ENCODE measurements around the gene SERPINA9.
"Not testable (repeated sequence)": the region's sequence is repeated elsewhere in the genome, so short reads cannot be mapped to it uniquely, and the experiment has no call there.

Gene SERPINA9

GRCh38 chr14:94476023-94476422, at the start of gene SERPINA9:
Gene SERPINA9, minus strand, starts transcription at chr14:94476197. Its CDS starts 6,357 bp downstream, at chr14:94469840.
- Histone ChIP-seq H3K4me3 (no peak within 1 kb of the TSS), H3K27ac (peak within 1 kb of the TSS in 1 of 21 experiments; percentile 72)

DNA sequence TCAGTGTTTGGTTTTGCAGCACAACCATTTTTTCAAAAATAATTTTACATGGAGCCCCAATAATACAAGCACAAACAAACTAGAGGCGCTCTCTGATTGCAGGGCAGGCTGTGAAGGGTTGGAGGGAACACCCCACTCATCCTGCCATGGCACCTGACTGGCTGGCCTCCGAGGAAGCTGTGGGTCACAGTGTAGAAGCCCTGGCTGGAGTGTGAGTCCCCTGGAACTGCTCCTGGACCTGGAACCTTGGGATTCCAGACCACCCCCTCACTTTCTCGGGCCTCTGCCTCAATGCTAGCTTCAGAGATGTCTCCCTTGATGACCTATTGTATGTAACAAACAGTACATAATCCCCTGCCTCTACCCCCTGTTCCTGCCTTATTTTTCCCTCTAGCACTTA, 48.1 kb upstream of the SERPINA9 start:
- Histone ChIP-seq H3K27ac (no peak overlapping the region), H3K4me3 (no peak overlapping the region)

GRCh38 chr14:94523265-94523664, 47.3 kb upstream of the SERPINA9 start:
- no peak overlapping the region for H3K27ac ChIP-seq
- no peak overlapping the region for H3K4me3 ChIP-seq

- no peak overlapping the region for H3K4me3 ChIP-seq
- no peak overlapping the region for H3K27ac ChIP-seq
These were observed 46.2 kb upstream of the SERPINA9 start for GRCh38 chr14:94522115-94522724.

- H3K4me3 ChIP-seq, result no peak overlapping the region
These were observed 45.5 kb upstream of the SERPINA9 start for GRCh38 chr14:94521375-94522114.

GRCh38 chr14:94517641-94518257, 41.8 kb upstream of the SERPINA9 start:
- Histone ChIP-seq H3K27ac (peak overlapping the region in 12 of 21 experiments; percentile 9 to 74 (median 58)), H3K4me3 (no peak overlapping the region)

More at GRCh38 chr14:94521375-94522114, 45.5 kb upstream of the SERPINA9 start:
- H3K27ac ChIP-seq, result no peak overlapping the region

DNA sequence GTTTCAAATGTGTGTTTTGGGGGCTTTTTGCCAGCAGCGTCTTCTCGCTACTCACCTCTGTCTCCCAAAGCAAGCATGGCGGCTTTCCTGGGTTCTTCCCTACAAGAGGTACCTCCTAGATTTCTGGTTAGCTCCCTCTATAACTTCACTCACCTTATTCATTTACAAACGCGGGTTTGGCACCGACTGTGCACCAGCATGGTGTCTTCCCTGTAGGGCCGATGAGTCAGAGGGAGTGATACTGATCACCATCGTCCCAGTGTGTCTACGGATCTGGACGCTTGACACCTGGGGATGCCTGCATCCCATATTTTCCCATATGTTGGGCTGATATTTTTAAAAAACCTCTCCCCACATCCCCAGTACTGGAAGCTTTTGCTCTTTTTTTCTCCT, 41.2 kb upstream of the SERPINA9 start:
- peak overlapping the region in 12 of 21 experiments; percentile 9 to 74 (median 52) for H3K27ac ChIP-seq
- no peak overlapping the region for H3K4me3 ChIP-seq

- Histone ChIP-seq H3K27ac (peak overlapping the region in 5 of 21 experiments; percentile 23 to 74 (median 65)), H3K4me3 (no peak overlapping the region)
These were observed 39.9 kb upstream of the SERPINA9 start for GRCh38 chr14:94515856-94516255.

DNA sequence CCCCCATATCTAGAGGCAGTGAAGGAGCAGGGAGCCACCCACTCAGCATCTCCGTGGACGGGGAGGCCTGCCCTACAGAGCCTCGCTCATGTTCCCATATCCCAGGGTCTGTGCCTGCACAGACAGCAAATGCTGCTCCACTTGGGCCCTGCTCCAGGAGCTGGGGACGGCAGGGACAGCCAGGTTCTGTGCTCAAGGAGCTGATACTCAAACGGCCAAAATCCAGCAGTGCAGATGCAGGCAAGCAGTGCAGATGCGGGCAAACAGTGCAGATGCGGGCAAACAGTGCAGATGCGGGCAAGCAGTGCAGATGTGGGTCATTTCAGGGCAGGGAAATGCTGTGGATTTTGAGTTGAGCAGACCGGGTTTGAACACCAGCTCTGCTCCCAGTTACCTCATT, 39.4 kb upstream of the SERPINA9 start:
- H3K4me3 ChIP-seq, result no peak overlapping the region
- peak overlapping the region in 2 of 21 experiments; percentile 59 to 70 for H3K27ac ChIP-seq

- no peak overlapping the region for H3K4me3 ChIP-seq
- H3K27ac ChIP-seq, result peak overlapping the region in 1 of 21 experiments; percentile 24
These were observed 38.4 kb upstream of the SERPINA9 start for GRCh38 chr14:94514351-94514750.

- not testable (repeated sequence) for H3K27ac ChIP-seq, H3K4me3 ChIP-seq
These were observed 34.5 kb upstream of the SERPINA9 start for GRCh38 chr14:94510481-94510880.

GRCh38 chr14:94509356-94509755, 33.4 kb upstream of the SERPINA9 start, which contains the start of gene SERPINA12:
Gene SERPINA12, minus strand, starts transcription at chr14:94509469. Its CDS starts 11,072 bp downstream, at chr14:94498397.
- H3K4me3 ChIP-seq, result no peak within 1 kb of the TSS
- H3K27ac ChIP-seq, result peak within 1 kb of the TSS in 1 of 21 experiments; percentile 38

DNA sequence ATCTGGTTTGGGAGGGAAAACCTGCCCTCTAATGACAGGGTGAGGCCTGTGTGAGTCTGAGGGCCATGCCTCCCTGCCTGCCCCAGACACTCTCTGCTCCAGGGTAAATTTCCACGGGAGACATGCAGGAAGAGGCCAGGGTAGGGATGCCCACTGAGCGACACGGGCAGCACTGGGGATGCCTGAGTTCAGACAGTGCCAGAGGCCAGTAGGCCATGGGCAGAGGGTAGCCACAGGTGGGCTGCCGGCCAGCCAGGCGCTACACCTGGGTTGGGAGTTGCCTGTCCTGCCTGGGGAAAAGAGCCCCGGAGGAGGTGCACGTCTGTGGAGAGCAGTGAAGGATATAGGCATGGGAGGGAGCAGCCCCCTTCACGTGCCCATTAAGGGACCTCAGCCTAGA, 29.6 kb upstream of the SERPINA9 start:
- Histone ChIP-seq H3K27ac (no peak overlapping the region), H3K4me3 (no peak overlapping the region)

GRCh38 chr14:94505206-94505605, 29.2 kb upstream of the SERPINA9 start:
- no peak overlapping the region for H3K4me3 ChIP-seq
- no peak overlapping the region for H3K27ac ChIP-seq

- Histone ChIP-seq H3K27ac (peak overlapping the region in 5 of 21 experiments; percentile 18 to 63 (median 48)), H3K4me3 (no peak overlapping the region)
These were observed 25.9 kb upstream of the SERPINA9 start for GRCh38 chr14:94501588-94502516.

- Histone ChIP-seq H3K4me3 (no peak overlapping the region), H3K27ac (no peak overlapping the region)
These were observed 24.3 kb upstream of the SERPINA9 start for GRCh38 chr14:94500264-94500663.

DNA sequence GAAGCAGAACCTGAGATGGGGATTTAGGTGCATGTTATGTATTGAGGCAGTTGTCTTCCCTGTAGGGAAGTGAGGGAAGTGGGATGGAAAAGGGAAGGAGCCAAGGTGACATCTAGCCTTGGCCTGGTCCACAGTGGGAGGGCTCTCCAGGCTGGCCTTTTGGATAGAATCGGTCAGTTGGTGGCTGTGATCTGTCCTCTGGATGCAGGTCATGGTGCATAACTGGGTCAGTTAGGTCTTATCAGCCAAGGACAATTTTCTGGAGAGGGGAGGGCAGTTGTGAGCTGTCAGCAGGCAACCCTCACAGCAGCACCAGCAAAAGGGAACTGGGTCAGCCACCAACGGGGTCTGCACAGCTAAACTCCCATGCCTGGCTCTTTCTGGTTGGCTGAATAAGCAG, 23.7 kb upstream of the SERPINA9 start:
- H3K27ac ChIP-seq, result no peak overlapping the region
- H3K4me3 ChIP-seq, result no peak overlapping the region

DNA sequence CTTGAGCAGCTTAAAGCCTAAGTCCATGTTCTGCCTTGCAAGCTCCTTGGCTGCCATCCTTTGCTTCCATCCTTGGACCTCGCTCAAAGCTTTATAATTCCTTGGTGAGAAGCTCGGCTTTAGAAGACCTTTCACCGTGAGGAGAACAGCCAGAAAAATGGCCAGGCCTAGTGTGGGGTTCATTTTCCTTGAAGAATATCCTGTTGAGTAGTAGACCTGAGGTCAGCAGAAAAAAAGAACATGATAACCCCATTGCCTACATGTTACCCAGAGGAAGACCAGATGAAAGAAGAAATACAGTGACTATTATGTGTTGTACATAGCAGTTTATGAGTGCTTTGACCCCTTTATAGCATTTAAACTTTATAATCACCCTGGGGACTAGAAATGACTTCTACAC, 22.2 kb upstream of the SERPINA9 start:
- Histone ChIP-seq H3K27ac (no peak overlapping the region), H3K4me3 (no peak overlapping the region)

- H3K27ac ChIP-seq, result no peak overlapping the region
These were observed 18.1 kb upstream of the SERPINA9 start for GRCh38 chr14:94494085-94494484.

DNA sequence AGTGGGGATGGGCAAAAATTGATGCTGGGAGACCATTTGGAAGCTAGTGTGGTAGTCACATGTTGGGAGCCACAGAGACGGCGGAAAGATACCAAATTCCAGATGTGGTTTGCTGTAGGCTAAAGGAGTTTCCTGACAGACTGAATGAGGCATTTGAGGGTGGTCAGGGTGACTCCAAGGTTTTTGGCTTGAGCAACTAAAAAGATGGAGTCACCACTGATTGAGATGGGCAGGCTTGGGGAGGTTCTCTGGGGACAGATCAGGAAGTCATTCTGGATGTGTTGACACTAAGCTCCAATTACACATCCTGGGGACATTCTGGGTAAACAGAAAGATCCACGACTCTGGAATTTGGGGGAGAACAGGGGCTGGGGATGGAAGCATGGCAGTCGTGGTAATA, 15.5 kb upstream of the SERPINA9 start:
- Histone ChIP-seq H3K4me3 (no peak overlapping the region), H3K27ac (no peak overlapping the region)

More at GRCh38 chr14:94494085-94494484, 18.1 kb upstream of the SERPINA9 start:
- no peak overlapping the region for H3K4me3 ChIP-seq
